H9 (cell line): ENCODE measurements around the gene PLXNA4. TPM values are rescaled to one million over a fixed set of nuclear protein-coding genes. Genes with fewer than 3 reads are reported as not detected.

Experiments
- DNase-seq: peaks from one replicate; pipeline ENCODE4 v3.0.0-alpha.2; 2017
- H2AFZ ChIP-seq: one replicate; pipeline ENCODE4 v1.6.1; 2013; ENCODE audit warnings: mild to moderate bottlenecking, low read length, control low read depth, moderate library complexity
- H2AK5ac ChIP-seq: 2 replicates; pipeline ENCODE4 v1.6.1; 2013; ENCODE audit warnings: low read length, control low read depth, mixed read lengths; ENCODE audit not compliant: insufficient read length
- H2BK120ac ChIP-seq: one replicate; pipeline ENCODE4 v1.6.1; 2013; ENCODE audit warnings: low read depth, mild to moderate bottlenecking, low read length, control low read depth, inconsistent platforms; ENCODE audit not compliant: poor library complexity, severe bottlenecking
- H2BK12ac ChIP-seq: 2 replicates; pipeline ENCODE4 v1.6.1; 2013; ENCODE audit warnings: low read length, control low read depth, mixed read lengths, low read depth; ENCODE audit not compliant: insufficient read length
- H2BK15ac ChIP-seq: 2 replicates; pipeline ENCODE4 v1.6.1; 2013; ENCODE audit warnings: low read depth, low read length, control low read depth
- H2BK20ac ChIP-seq: one replicate; pipeline ENCODE4 v1.6.1; 2013; ENCODE audit warnings: low read depth, mild to moderate bottlenecking, low read length, control low read depth, inconsistent platforms; ENCODE audit not compliant: poor library complexity, severe bottlenecking
- H2BK5ac ChIP-seq: 2 replicates; pipeline ENCODE4 v1.6.1; 2013; ENCODE audit warnings: low read length, control low read depth, mixed read lengths; ENCODE audit not compliant: insufficient read length
- H3K14ac ChIP-seq: 2 replicates; pipeline ENCODE4 v1.6.1; 2013; ENCODE audit warnings: low read length, control low read depth; ENCODE audit not compliant: insufficient read depth
- H3K18ac ChIP-seq: 2 replicates; pipeline ENCODE4 v1.6.1; 2013; ENCODE audit warnings: low read depth, mild to moderate bottlenecking, mixed read lengths, low read length, control low read depth; ENCODE audit not compliant: insufficient read length
- H3K23ac ChIP-seq: 2 replicates; pipeline ENCODE4 v1.6.1; 2013; ENCODE audit warnings: low read length, control low read depth, mixed read lengths, low read depth; ENCODE audit not compliant: insufficient read length
- H3K23me2 ChIP-seq: 2 replicates; pipeline ENCODE4 v1.6.1; 2013; ENCODE audit warnings: low read depth, mild to moderate bottlenecking, mixed read lengths, low read length, control low read depth; ENCODE audit not compliant: insufficient read length, poor library complexity, severe bottlenecking
- H3K27ac ChIP-seq: 2 replicates; pipeline ENCODE4 v1.5.1; 2013; ENCODE audit warnings: low read length, control low read depth, mixed read lengths, low read depth; ENCODE audit not compliant: insufficient read length
- H3K27me3 ChIP-seq: 2 replicates; pipeline ENCODE4 v1.6.1; 2013; ENCODE audit warnings: low read length, control low read depth, inconsistent platforms; ENCODE audit not compliant: insufficient read depth
- H3K4ac ChIP-seq: 2 replicates; pipeline ENCODE4 v1.6.1; 2013; ENCODE audit warnings: low read depth, mild to moderate bottlenecking, control low read depth, inconsistent platforms, low read length, moderate library complexity
- H3K4me1 ChIP-seq: 2 replicates; pipeline ENCODE4 v1.6.1; 2013; ENCODE audit warnings: low read length, control low read depth, inconsistent platforms; ENCODE audit not compliant: insufficient read depth
- H3K4me2 ChIP-seq: 2 replicates; pipeline ENCODE4 v1.6.1; 2013; ENCODE audit warnings: low read length, control low read depth, mixed read lengths; ENCODE audit not compliant: insufficient read length, insufficient read depth
- H3K56ac ChIP-seq: 2 replicates; pipeline ENCODE4 v1.6.1; 2013; ENCODE audit warnings: low read depth, mild to moderate bottlenecking, mixed read lengths, low read length, control low read depth; ENCODE audit not compliant: insufficient read length
- H3K79me1 ChIP-seq: 2 replicates; pipeline ENCODE4 v1.6.1; 2013; ENCODE audit warnings: low read depth, mild to moderate bottlenecking, moderate library complexity, low read length, control low read depth, inconsistent platforms; ENCODE audit not compliant: insufficient read depth, poor library complexity, severe bottlenecking
- H3K79me2 ChIP-seq: 2 replicates; pipeline ENCODE4 v1.6.1; 2013; ENCODE audit warnings: low read length, control low read depth, inconsistent platforms; ENCODE audit not compliant: insufficient read depth
- H3K9ac ChIP-seq: 2 replicates; pipeline ENCODE4 v1.6.1; 2013; ENCODE audit warnings: low read length, control low read depth, mixed read lengths; ENCODE audit not compliant: insufficient read length; ENCODE audit errors: extremely low read depth
- H3K9me3 ChIP-seq: one replicate; pipeline ENCODE4 v1.6.1; 2013; ENCODE audit warnings: low read depth, low read length, inconsistent platforms; ENCODE audit not compliant: control insufficient read depth
- H3T11ph ChIP-seq: one replicate; pipeline ENCODE4 v1.6.1; 2013; ENCODE audit warnings: mild to moderate bottlenecking, low read length, control low read depth, inconsistent platforms
- H4K20me1 ChIP-seq: one replicate; pipeline ENCODE4 v1.6.1; 2013; ENCODE audit not compliant: control insufficient read depth, insufficient read length, insufficient read depth
- H4K5ac ChIP-seq: 2 replicates; pipeline ENCODE4 v1.6.1; 2013; ENCODE audit warnings: low read depth, mild to moderate bottlenecking, mixed read lengths, low read length, control low read depth; ENCODE audit not compliant: insufficient read length
- H4K8ac ChIP-seq: replicated peaks from 2 replicates; pipeline ENCODE4 v1.6.1; 2013; ENCODE audit warnings: low read length, control low read depth, mixed read lengths, low read depth; ENCODE audit not compliant: insufficient read length
- H4K91ac ChIP-seq: 2 replicates; pipeline ENCODE4 v1.6.1; 2013; ENCODE audit warnings: low read depth, mild to moderate bottlenecking, moderate library complexity, mixed read lengths, low read length, control low read depth; ENCODE audit not compliant: insufficient read length
- H3K27ac Mint-ChIP-seq, 3 experiments: 2 replicates in 2 of 3; 3 replicates in 1 of 3; pipeline ENCODE4 v1.8.0; 2020 to 2021; ENCODE audit warnings: mixed read lengths in 3 of 3, mild to moderate bottlenecking in 1 of 3, moderate library complexity in 1 of 3
- H3K27me3 Mint-ChIP-seq: 2 replicates; pipeline ENCODE4 v1.8.0; 2021; ENCODE audit warnings: low read depth, mild to moderate bottlenecking, moderate library complexity, mixed read lengths
- H3K36me3 Mint-ChIP-seq, 3 experiments: 2 replicates in 2 of 3; 3 replicates in 1 of 3; pipeline ENCODE4 v1.8.0; 2020 to 2021; ENCODE audit warnings: low read depth in 3 of 3, mixed read lengths in 3 of 3; ENCODE audit not compliant: insufficient read depth in 1 of 3
- H3K4me1 Mint-ChIP-seq, 2 experiments: 2 replicates each; pipeline ENCODE4 v1.8.0; 2020; ENCODE audit warnings: mixed read lengths in 2 of 2
- H3K4me3 Mint-ChIP-seq, 2 experiments: 2 replicates in 1 of 2; 3 replicates in 1 of 2; pipeline ENCODE4 v1.8.0; 2020 to 2021; ENCODE audit warnings: mild to moderate bottlenecking in 2 of 2, mixed read lengths in 2 of 2, moderate library complexity in 1 of 2
- H3K9me3 Mint-ChIP-seq, 2 experiments: 2 replicates in 1 of 2; 3 replicates in 1 of 2; pipeline ENCODE4 v1.8.0; 2020; ENCODE audit warnings: mild to moderate bottlenecking in 2 of 2, mixed read lengths in 2 of 2, moderate library complexity in 1 of 2
- WGBS: extraction: QIAGEN DNeasy Blood & Tissue Kit; methylation state at CpG from one replicate; pipeline ENCODE4 v1.1.7; 2013; ENCODE audit warnings: missing lambda C conversion rate, low lambda C conversion rate, mixed read lengths; ENCODE audit not compliant: insufficient read length; ENCODE audit errors: extremely low coverage; 5-methylcytosine and 5-hydroxymethylcytosine counted together
- total RNA-seq: library from RNA; stranded (reverse); gene quantifications from 2 replicates; pipeline ENCODE4 v1.2.1, GENCODE V29; 2021
- TF ChIP-seq, protein P1 (sequence below): fragments of 200-600 bp; sonication (generic); conservative IDR thresholded peaks from 3 replicates; pipeline ENCODE4 v1.8.0; 2021; ENCODE audit warnings: antibody characterized with exemption, mild to moderate bottlenecking

The PLXNA4 gene
- total RNA-seq, 1 experiment from 2014 or later, result 0.35 TPM

DNA sequence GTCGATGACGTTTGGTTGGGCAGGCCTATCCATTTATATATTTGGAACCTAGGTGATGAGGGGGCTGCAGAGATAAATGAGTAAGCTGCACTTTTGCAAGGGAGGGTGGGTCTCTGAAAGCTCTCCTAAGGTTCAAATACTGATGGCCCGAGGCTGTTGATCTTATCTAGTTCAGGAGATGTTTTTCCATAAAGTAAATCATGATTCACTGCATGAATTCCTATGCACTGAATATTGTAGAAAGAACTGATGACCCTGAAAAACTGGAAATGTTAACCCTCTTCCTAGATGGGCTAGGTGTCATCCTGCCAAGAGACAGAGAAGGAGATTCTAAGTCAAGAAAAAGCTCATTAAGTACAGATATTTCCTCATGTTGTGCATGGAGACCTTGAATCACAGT lies 459.9 kb downstream of the PLXNA4 start:
- no peaks in the 10 kb centered on the region for H3K9me3 Mint-ChIP-seq
- Histone ChIP-seq H3K79me1 (no peaks in the 10 kb centered on the region), H3K27me3 (no peaks in the 10 kb centered on the region), H3K4ac (no peak overlapping the region), H3K27ac (no peak overlapping the region), H4K91ac (no peak overlapping the region), H2BK5ac (no peak overlapping the region), H3T11ph (no peak overlapping the region), H3K9me3 (no peaks in the 10 kb centered on the region), H3K23me2 (no peaks in the 10 kb centered on the region), H4K20me1 (no peaks in the 10 kb centered on the region), H3K79me2 (no peaks in the 10 kb centered on the region), H3K23ac (no peak overlapping the region), H2BK12ac (no peak overlapping the region), H4K8ac (no peak overlapping the region), H3K56ac (no peak overlapping the region), H2AFZ (no peak overlapping the region), H3K18ac (no peak overlapping the region), H2BK20ac (no peak overlapping the region), H2BK15ac (no peak overlapping the region), H3K4me2 (no peak overlapping the region), H2BK120ac (no peak overlapping the region), H2AK5ac (no peak overlapping the region), H3K9ac (no peak overlapping the region), H3K14ac (no peak overlapping the region), H3K4me1 (peaks cover 2% of the 10 kb centered on the region; the same call in 1 of the 2 replicates), H4K5ac (no peak overlapping the region)
- H3K4me3 Mint-ChIP-seq, result no peak overlapping the region
- TF ChIP-seq, protein P1, sequence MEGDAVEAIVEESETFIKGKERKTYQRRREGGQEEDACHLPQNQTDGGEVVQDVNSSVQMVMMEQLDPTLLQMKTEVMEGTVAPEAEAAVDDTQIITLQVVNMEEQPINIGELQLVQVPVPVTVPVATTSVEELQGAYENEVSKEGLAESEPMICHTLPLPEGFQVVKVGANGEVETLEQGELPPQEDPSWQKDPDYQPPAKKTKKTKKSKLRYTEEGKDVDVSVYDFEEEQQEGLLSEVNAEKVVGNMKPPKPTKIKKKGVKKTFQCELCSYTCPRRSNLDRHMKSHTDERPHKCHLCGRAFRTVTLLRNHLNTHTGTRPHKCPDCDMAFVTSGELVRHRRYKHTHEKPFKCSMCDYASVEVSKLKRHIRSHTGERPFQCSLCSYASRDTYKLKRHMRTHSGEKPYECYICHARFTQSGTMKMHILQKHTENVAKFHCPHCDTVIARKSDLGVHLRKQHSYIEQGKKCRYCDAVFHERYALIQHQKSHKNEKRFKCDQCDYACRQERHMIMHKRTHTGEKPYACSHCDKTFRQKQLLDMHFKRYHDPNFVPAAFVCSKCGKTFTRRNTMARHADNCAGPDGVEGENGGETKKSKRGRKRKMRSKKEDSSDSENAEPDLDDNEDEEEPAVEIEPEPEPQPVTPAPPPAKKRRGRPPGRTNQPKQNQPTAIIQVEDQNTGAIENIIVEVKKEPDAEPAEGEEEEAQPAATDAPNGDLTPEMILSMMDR, result no peak
- DNase-seq, result no peak
- H3K36me3 Mint-ChIP-seq, result no peaks in the 10 kb centered on the region; a peak in 1 of 7 replicates
- peaks cover 2% of the 10 kb centered on the region for H3K27me3 Mint-ChIP-seq
- no CpG with 5 or more reads among the region's 3 CpGs for WGBS
- no peak overlapping the region for H3K27ac Mint-ChIP-seq
- H3K4me1 Mint-ChIP-seq, result peaks cover 7 to 12% of the 10 kb centered on the region in 2 experiments
